Activated naive CD4-positive, alpha-beta T cell treated with anti-CD3 and anti-CD28 coated beads, Interleukin-2, amount 50 U/mL, for 24 hours (primary cell): Measurements from ENCODE around the gene VEPH1.

Experiments
- H3K27ac Mint-ChIP-seq: one replicate; pipeline ENCODE4 v1.8.0; 2021; ENCODE audit warnings: mild to moderate bottlenecking, mixed read lengths
- H3K27me3 Mint-ChIP-seq: one replicate; pipeline ENCODE4 v1.8.0; 2021; ENCODE audit warnings: mixed read lengths
- H3K36me3 Mint-ChIP-seq: one replicate; pipeline ENCODE4 v1.8.0; 2021; ENCODE audit warnings: mixed read lengths
- H3K4me1 Mint-ChIP-seq: one replicate; pipeline ENCODE4 v1.8.0; 2021; ENCODE audit warnings: mixed read lengths
- H3K4me3 Mint-ChIP-seq: one replicate; pipeline ENCODE4 v1.8.0; 2021; ENCODE audit warnings: mild to moderate bottlenecking, mixed read lengths
- H3K9me3 Mint-ChIP-seq: one replicate; pipeline ENCODE4 v1.8.0; 2021; ENCODE audit warnings: mixed read lengths

VEPH1 gene

GRCh38 chr3:157219215-157219614 is 284.0 kb downstream of the VEPH1 start:
- Mint-ChIP-seq H3K27ac (no peak overlapping the region), H3K36me3 (no peaks in the 10 kb centered on the region), H3K27me3 (no peaks in the 10 kb centered on the region), H3K4me1 (no peaks in the 10 kb centered on the region), H3K9me3 (no peaks in the 10 kb centered on the region), H3K4me3 (no peak overlapping the region)
